BE2C (cell line): ENCODE data around the gene EXOC4.

Source experiments
- DNase-seq: peaks from one replicate; pipeline ENCODE4 v3.0.0-alpha.2; 2020
- H3K27me3 ChIP-seq: fragments of 250-450 bp; sonication (Bioruptor Pico); 2 replicates; pipeline ENCODE4 v1.5.1; 2020; ENCODE audit warnings: mild to moderate bottlenecking
- H3K36me3 ChIP-seq: fragments of 250-450 bp; sonication (Bioruptor Pico); 2 replicates; pipeline ENCODE4 v1.5.1; 2020; ENCODE audit warnings: mild to moderate bottlenecking
- H3K4me1 ChIP-seq: fragments of 250-450 bp; sonication (Bioruptor Pico); 2 replicates; pipeline ENCODE4 v1.5.1; 2020
- H3K4me3 ChIP-seq: 2 replicates; pipeline ENCODE4 v1.5.1; 2011; ENCODE audit warnings: low read depth, low read length
- H3K9me3 ChIP-seq: fragments of 250-450 bp; sonication (Bioruptor Pico); 2 replicates; pipeline ENCODE4 v1.5.1; 2020
- TF ChIP-seq, protein P1 (sequence below): IDR thresholded peaks from 2 replicates; pipeline ENCODE4 v1.5.1; 2012; ENCODE audit warnings: mild to moderate bottlenecking, low read depth, low read length

The EXOC4 gene

DNA sequence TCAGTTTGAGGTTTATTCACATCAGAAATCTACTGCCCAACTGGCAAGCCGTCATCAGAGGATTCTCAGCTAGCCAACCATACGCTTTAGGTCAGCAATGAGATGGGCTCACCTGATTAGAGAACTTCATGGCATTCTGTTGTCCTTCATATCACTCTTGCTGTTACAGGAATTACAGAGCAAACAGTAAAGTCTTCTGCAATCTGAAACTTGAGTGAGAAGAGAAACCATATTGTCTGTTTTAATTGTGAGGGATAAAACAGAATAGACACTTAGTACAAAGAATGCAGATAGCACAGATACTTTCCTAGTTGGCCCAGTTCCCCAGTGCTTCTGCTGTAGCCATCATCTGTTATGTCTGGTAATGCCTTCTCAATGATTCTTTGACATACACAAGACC lies 366.6 kb downstream of the EXOC4 start:
- H3K36me3 ChIP-seq: no peaks in the 10 kb centered on the region
- H3K4me1 ChIP-seq: peaks cover 20% of the 10 kb centered on the region
- TF ChIP-seq, protein P1, sequence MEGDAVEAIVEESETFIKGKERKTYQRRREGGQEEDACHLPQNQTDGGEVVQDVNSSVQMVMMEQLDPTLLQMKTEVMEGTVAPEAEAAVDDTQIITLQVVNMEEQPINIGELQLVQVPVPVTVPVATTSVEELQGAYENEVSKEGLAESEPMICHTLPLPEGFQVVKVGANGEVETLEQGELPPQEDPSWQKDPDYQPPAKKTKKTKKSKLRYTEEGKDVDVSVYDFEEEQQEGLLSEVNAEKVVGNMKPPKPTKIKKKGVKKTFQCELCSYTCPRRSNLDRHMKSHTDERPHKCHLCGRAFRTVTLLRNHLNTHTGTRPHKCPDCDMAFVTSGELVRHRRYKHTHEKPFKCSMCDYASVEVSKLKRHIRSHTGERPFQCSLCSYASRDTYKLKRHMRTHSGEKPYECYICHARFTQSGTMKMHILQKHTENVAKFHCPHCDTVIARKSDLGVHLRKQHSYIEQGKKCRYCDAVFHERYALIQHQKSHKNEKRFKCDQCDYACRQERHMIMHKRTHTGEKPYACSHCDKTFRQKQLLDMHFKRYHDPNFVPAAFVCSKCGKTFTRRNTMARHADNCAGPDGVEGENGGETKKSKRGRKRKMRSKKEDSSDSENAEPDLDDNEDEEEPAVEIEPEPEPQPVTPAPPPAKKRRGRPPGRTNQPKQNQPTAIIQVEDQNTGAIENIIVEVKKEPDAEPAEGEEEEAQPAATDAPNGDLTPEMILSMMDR: no peak
- no peak for DNase-seq
- no peaks in the 10 kb centered on the region for H3K9me3 ChIP-seq
- no peak overlapping the region for H3K4me3 ChIP-seq
- no peaks in the 10 kb centered on the region for H3K27me3 ChIP-seq

DNA sequence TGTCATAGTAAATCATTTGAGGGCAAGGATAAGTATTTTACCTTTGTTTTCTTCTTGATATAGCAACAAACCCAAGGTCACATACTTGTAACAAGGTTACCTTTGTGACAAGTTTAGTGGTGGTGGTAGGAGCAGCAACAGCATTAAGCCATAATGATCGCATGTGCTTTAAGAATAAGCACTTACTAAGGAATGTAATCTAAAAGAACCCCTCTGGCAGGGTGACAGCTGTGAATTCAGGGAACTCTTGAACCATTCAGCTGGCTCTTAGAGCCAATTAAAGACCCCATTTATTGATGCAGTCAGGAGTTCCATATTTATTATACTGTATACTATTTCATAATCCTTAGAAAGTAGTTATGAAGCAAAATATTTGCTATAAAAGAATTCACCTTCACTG lies 370.8 kb downstream of the EXOC4 start:
- Histone ChIP-seq H3K27me3 (no peaks in the 10 kb centered on the region), H3K36me3 (no peaks in the 10 kb centered on the region), H3K9me3 (no peaks in the 10 kb centered on the region), H3K4me1 (peaks cover 23% of the 10 kb centered on the region), H3K4me3 (no peak overlapping the region)
- DNase-seq: no peak
- TF ChIP-seq, protein P1: no peak

DNA sequence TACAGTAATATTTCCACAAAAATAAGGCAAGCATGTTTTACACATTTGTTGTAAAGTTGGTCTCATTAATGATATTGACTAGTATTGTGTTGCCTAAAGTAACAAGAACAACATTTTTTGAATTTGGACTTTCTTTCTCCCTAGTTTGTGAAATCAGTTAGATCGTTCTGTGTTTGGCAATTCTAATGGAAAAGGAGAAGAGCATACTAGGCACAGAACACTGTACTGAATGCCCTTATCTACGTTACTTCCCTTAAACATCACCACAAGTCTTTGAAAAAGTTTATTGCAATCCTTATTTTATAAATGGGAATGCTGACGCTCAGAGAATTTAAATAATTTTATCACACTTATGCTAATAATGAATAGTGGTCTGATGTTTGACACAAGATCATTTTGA lies 372.2 kb downstream of the EXOC4 start:
- Histone ChIP-seq H3K9me3 (no peaks in the 10 kb centered on the region), H3K27me3 (no peaks in the 10 kb centered on the region), H3K4me3 (no peak overlapping the region), H3K4me1 (peaks cover 14% of the 10 kb centered on the region), H3K36me3 (no peaks in the 10 kb centered on the region)
- TF ChIP-seq, protein P1: no peak
- no peak for DNase-seq

DNA sequence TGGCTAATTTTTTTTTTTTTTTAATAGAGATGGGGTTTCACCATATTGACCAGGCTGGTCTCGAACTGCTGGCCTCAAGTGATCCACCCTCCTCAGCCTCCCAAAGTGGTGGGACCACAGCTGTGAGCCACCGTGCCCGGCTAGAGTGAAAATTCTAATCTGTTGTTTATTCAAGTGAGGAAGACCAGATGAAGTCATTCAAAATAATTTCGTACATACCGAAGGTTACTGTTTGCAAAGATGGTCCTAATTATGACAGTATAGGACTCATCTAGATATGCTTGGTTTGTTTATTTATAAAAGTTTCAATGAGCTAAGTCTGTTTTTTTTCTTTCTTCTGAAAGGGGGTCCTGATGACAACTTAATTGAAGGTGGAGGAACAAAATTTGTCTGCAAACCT lies 376.8 kb downstream of the EXOC4 start:
- no peaks in the 10 kb centered on the region for H3K9me3 ChIP-seq
- no peaks in the 10 kb centered on the region for H3K27me3 ChIP-seq
- H3K36me3 ChIP-seq: no peaks in the 10 kb centered on the region
- H3K4me1 ChIP-seq: peaks cover 9% of the 10 kb centered on the region
- DNase-seq: no peak
- TF ChIP-seq, protein P1: no peak
- H3K4me3 ChIP-seq: no peak overlapping the region

DNA sequence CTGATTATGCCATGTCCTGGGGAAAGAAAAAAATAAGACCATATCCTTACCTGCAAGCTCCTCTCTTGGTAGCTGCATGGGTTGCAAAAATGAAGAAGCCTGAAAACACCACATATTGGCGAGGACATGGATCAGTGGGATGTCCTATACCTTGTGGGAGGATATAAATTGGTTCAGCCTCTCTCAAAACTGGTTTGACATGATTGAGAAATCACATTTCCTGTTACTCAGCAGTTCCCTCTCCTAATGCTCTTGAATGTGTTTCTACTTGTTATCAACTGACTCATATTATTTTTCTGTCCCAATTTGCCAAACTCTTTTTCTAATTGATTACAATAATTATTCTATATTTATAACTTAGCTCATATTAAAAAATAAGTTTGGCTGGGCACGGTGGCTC lies 380.2 kb downstream of the EXOC4 start:
- no peaks in the 10 kb centered on the region for H3K9me3 ChIP-seq
- no peaks in the 10 kb centered on the region for H3K27me3 ChIP-seq
- H3K36me3 ChIP-seq: no peaks in the 10 kb centered on the region
- H3K4me3 ChIP-seq: no peak overlapping the region
- no peak for DNase-seq
- H3K4me1 ChIP-seq: peaks cover 12% of the 10 kb centered on the region
- TF ChIP-seq, protein P1: no peak

- Histone ChIP-seq H3K9me3 (no peaks in the 10 kb centered on the region), H3K36me3 (no peaks in the 10 kb centered on the region), H3K4me1 (peaks cover 5% of the 10 kb centered on the region; the same call in 1 of the 2 replicates), H3K27me3 (no peaks in the 10 kb centered on the region), H3K4me3 (no peak overlapping the region)
- no peak for DNase-seq
- TF ChIP-seq, protein P1: no peak
Observed at GRCh38 chr7:133635541-133635940, 382.7 kb downstream of the EXOC4 start.
